Vagina (tissue), 2 donors: Measurements from ENCODE around the gene CLPTM1L.

Source experiments
- POLR2A ChIP-seq, 2 donors: fragments of 450-650 bp; IDR thresholded peaks; one replicate each; pipeline ENCODE4 v1.6.1; 2017; ENCODE audit warnings: antibody characterized with exemption in 2 of 2, mild to moderate bottlenecking in 2 of 2, moderate library complexity in 2 of 2
- TF ChIP-seq, protein P1 (sequence below), 3 experiments: fragments of 450-650 bp in 2 of 3; fragments of 200-600 bp in 1 of 3; sonication (generic) in 1 of 3; IDR thresholded peaks; one replicate each; pipeline ENCODE4 v1.5.1; 2017 to 2019; ENCODE audit warnings: antibody characterized with exemption in 3 of 3, mild to moderate bottlenecking in 2 of 3, moderate library complexity in 2 of 3

GRCh38 chr5:1363160-1363559, 18.3 kb upstream of the CLPTM1L start:
- TF ChIP-seq, protein P1, sequence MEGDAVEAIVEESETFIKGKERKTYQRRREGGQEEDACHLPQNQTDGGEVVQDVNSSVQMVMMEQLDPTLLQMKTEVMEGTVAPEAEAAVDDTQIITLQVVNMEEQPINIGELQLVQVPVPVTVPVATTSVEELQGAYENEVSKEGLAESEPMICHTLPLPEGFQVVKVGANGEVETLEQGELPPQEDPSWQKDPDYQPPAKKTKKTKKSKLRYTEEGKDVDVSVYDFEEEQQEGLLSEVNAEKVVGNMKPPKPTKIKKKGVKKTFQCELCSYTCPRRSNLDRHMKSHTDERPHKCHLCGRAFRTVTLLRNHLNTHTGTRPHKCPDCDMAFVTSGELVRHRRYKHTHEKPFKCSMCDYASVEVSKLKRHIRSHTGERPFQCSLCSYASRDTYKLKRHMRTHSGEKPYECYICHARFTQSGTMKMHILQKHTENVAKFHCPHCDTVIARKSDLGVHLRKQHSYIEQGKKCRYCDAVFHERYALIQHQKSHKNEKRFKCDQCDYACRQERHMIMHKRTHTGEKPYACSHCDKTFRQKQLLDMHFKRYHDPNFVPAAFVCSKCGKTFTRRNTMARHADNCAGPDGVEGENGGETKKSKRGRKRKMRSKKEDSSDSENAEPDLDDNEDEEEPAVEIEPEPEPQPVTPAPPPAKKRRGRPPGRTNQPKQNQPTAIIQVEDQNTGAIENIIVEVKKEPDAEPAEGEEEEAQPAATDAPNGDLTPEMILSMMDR (IDR thresholded peaks at IDR 0.05): no peak
- TF ChIP-seq POLR2A (IDR thresholded peaks at IDR 0.05): no peak
